AG09309 (cell line): ENCODE data around the gene NRROS.
"Not testable (repeated sequence)": the region's sequence is repeated elsewhere in the genome, so short reads cannot be mapped to it uniquely, and the experiment has no call there.

Experiments
- DNase-seq: peaks from one replicate; pipeline ENCODE4 v3.0.0-alpha.2; 2010; ENCODE audit warnings: low read depth
- H3K4me3 ChIP-seq: 2 replicates; pipeline ENCODE4 v1.5.1; 2011; ENCODE audit warnings: mild to moderate bottlenecking, low read depth, low read length, moderate library complexity; ENCODE audit not compliant: control insufficient read depth
- CTCF ChIP-seq: IDR thresholded peaks from 2 replicates; pipeline ENCODE4 v1.5.1; 2011; ENCODE audit warnings: mild to moderate bottlenecking, low read depth, low read length, inconsistent platforms; ENCODE audit not compliant: insufficient read depth, control insufficient read depth; ENCODE audit errors: missing control alignments

Gene NRROS

GRCh38 chr3:196633555-196634151 lies 5.8 kb upstream of the NRROS start:
- no peak for TF ChIP-seq CTCF
- DNase-seq: no peak
- H3K4me3 ChIP-seq: no peak overlapping the region

- H3K4me3 ChIP-seq: no peak overlapping the region
- TF ChIP-seq CTCF: no peak
- no peak for DNase-seq
Observed at GRCh38 chr3:196634224-196634623, 5.3 kb upstream of the NRROS start.

- TF ChIP-seq CTCF: no peak
- H3K4me3 ChIP-seq: no peak overlapping the region
- no peak for DNase-seq
Observed at GRCh38 chr3:196634829-196635228, 4.7 kb upstream of the NRROS start.

GRCh38 chr3:196636369-196637349 lies 2.8 kb upstream of the NRROS start:
- no peak for DNase-seq
- no peak for TF ChIP-seq CTCF
- no peak overlapping the region for H3K4me3 ChIP-seq

- not testable (repeated sequence) for DNase-seq, H3K4me3 ChIP-seq
Observed at GRCh38 chr3:196637941-196638340, 1.6 kb upstream of the NRROS start.

- no peak for TF ChIP-seq CTCF
- peak overlapping the region; percentile 36 for H3K4me3 ChIP-seq
- no peak for DNase-seq
Observed at GRCh38 chr3:196638861-196639482, 522 bp upstream of the NRROS start.
